K562 (cell line): ENCODE results near the gene ZDHHC16. TPM values are rescaled to one million over a fixed set of nuclear protein-coding genes. Genes with fewer than 3 reads are reported as not detected.

Experiments
- ATAC-seq: fragments of 200-7000 bp; cut with Tn5 transposase; 3 replicates; pipeline ENCODE4 v1.9.1; 2020; ENCODE audit warnings: moderate library complexity
- BruUV-seq: library from RNA; stranded (reverse); fragments of 400-500 nt; replicated peaks from 2 replicates; lab custom pipeline; 2021; lab: Mats Ljungman, UMichigan
- CTCF ChIA-PET: fragments of 300-600 bp; formaldehyde crosslinking; extraction: SDS; loops from one replicate; lab custom pipeline; 2021; ENCODE audit warnings: low intra/inter-chr PET ratio; lab: Yijun Ruan, JAX
- POLR2A ChIA-PET: fragments of 300-600, 350-650 bp; sonication (Branson Sonifier 250); formaldehyde crosslinking; extraction: SDS; loops from one replicate; lab custom pipeline; 2021; ENCODE audit warnings: antibody characterized with exemption, inconsistent platforms; lab: Yijun Ruan, JAX
- DNase-seq, 4 experiments: peaks; one replicate each; pipeline versions ENCODE4 v3.0.0 to v3.0.0-alpha.2; 2011 to 2018; ENCODE audit warnings: low spot score in 3 of 4, mixed read lengths in 3 of 4; ENCODE audit errors: extremely low read depth in 1 of 4
- FAIRE-seq: peaks from 2 replicates; lab custom pipeline; 2011; peaks lifted over from hg19 to GRCh38; lab: Jason Lieb, UNC
- H2AFZ ChIP-seq: 2 replicates; pipeline ENCODE4 v1.6.0; 2011; ENCODE audit warnings: low read depth, low read length, control low read depth, inconsistent platforms
- H3K27ac ChIP-seq: fragments of 200-600 bp; 3 replicates; pipeline ENCODE4 v1.8.0; 2011; ENCODE audit warnings: low read depth, mild to moderate bottlenecking, control low read depth, inconsistent platforms, low read length, moderate library complexity, mixed read lengths; ENCODE audit errors: extremely low read depth
- H3K27me3 ChIP-seq, 2 experiments: fragments of 300-600 bp in 1 of 2; 2 replicates in 1 of 2; 3 replicates in 1 of 2; pipeline versions ENCODE4 v1.6.0 to v1.8.0; 2011; ENCODE audit warnings: inconsistent platforms in 2 of 2, low read length in 2 of 2, mild to moderate bottlenecking in 1 of 2, mixed read lengths in 1 of 2, moderate library complexity in 1 of 2; ENCODE audit not compliant: control insufficient read depth in 2 of 2, insufficient read depth in 2 of 2
- H3K36me3 ChIP-seq: fragments of 300-600 bp; 3 replicates; pipeline ENCODE4 v1.8.0; 2011; ENCODE audit warnings: mild to moderate bottlenecking, low read length, inconsistent platforms; ENCODE audit not compliant: control insufficient read depth, insufficient read depth
- H3K4me1 ChIP-seq, 2 experiments: fragments of 200-600 bp in 1 of 2; replicated peaks in 1 of 2; 2 replicates in 1 of 2; 3 replicates in 1 of 2; pipeline versions ENCODE4 v1.5.1 to v1.8.0; 2011; ENCODE audit warnings: inconsistent platforms in 2 of 2, low read length in 2 of 2, mild to moderate bottlenecking in 1 of 2, mixed read lengths in 1 of 2, moderate library complexity in 1 of 2; ENCODE audit not compliant: control insufficient read depth in 2 of 2, insufficient read depth in 2 of 2
- H3K4me2 ChIP-seq: 2 replicates; pipeline ENCODE4 v1.6.1; 2011; ENCODE audit warnings: low read length, control low read depth, inconsistent platforms, mixed read lengths; ENCODE audit not compliant: insufficient read depth
- H3K4me3 ChIP-seq: fragments of 200-600 bp; sonication (generic), shearing (Covaris generic); 2 replicates; pipeline ENCODE4 v1.5.1; 2016; ENCODE audit warnings: control low read depth, inconsistent platforms
- H3K79me2 ChIP-seq: fragments of 200-600 bp; 3 replicates; pipeline ENCODE4 v1.8.0; 2011; ENCODE audit warnings: low read length, inconsistent platforms; ENCODE audit not compliant: control insufficient read depth, insufficient read depth
- H3K9ac ChIP-seq, 2 experiments: 2 replicates each; pipeline versions ENCODE4 v1.6.0 to v1.6.1; 2011; ENCODE audit warnings: low read depth in 2 of 2, low read length in 2 of 2, control low read depth in 1 of 2, inconsistent platforms in 1 of 2, mild to moderate bottlenecking in 1 of 2, mixed read lengths in 1 of 2; ENCODE audit not compliant: insufficient read depth in 1 of 2
- H3K9me1 ChIP-seq: one replicate; pipeline ENCODE4 v1.6.0; 2011; ENCODE audit warnings: inconsistent platforms, mild to moderate bottlenecking, low read length, moderate library complexity; ENCODE audit not compliant: control insufficient read depth, insufficient read depth
- H3K9me3 ChIP-seq: replicated peaks from 2 replicates; pipeline ENCODE4 v1.5.1; 2011; ENCODE audit warnings: low read depth, low read length, inconsistent platforms; ENCODE audit not compliant: control insufficient read depth, insufficient read depth
- H4K20me1 ChIP-seq: replicated peaks from 2 replicates; pipeline ENCODE4 v1.6.1; 2011; ENCODE audit warnings: low read length, inconsistent platforms, mixed read lengths; ENCODE audit not compliant: control insufficient read depth, insufficient read depth
- HDAC1 ChIP-seq, 2 experiments: fragments of 450-650 bp; IDR thresholded peaks; 2 replicates each; pipeline ENCODE4 v1.6.1; 2016 to 2017; ENCODE audit warnings: inconsistent platforms in 1 of 2, mild to moderate bottlenecking in 1 of 2, moderate library complexity in 1 of 2
- MBD1 ChIP-seq: fragments of 250-450 bp; sonication (Bioruptor Pico); IDR thresholded peaks from 2 replicates; pipeline ENCODE4 v1.8.0; 2022; ENCODE audit warnings: inconsistent platforms
- NBN ChIP-seq: fragments of 450-650 bp; IDR thresholded peaks from 2 replicates; pipeline ENCODE4 v1.6.1; 2016; ENCODE audit warnings: low read depth, mild to moderate bottlenecking
- NEUROD1 ChIP-seq: fragments of 150-350 bp; IDR thresholded peaks from 2 replicates; pipeline ENCODE4 v1.6.1; 2014; ENCODE audit warnings: borderline replicate concordance, low read length, low read depth; ENCODE audit not compliant: partially characterized antibody
- NFIC ChIP-seq: fragments of 450-650 bp; IDR thresholded peaks from 2 replicates; pipeline ENCODE4 v1.6.1; 2017; ENCODE audit warnings: mild to moderate bottlenecking, inconsistent platforms
- SUPT5H ChIP-seq: fragments of 450-650 bp; IDR thresholded peaks from 2 replicates; pipeline ENCODE4 v1.6.1; 2016
- ZMIZ1 ChIP-seq, 2 experiments: fragments of 150-350 bp in 1 of 2; IDR thresholded peaks; 2 replicates each; pipeline ENCODE4 v1.6.1; 2012 to 2016; ENCODE audit warnings: low read depth in 2 of 2, low read length in 2 of 2, mild to moderate bottlenecking in 1 of 2, moderate library complexity in 1 of 2
- ZNF24 ChIP-seq: fragments of 450-650 bp; IDR thresholded peaks from 2 replicates; pipeline ENCODE4 v1.6.1; 2016
- ZNF449 ChIP-seq: fragments of 250-450 bp; sonication (Bioruptor Pico); IDR thresholded peaks from 2 replicates; pipeline ENCODE4 v1.8.0; 2022; ENCODE audit warnings: moderate library complexity, mild to moderate bottlenecking, inconsistent platforms
- ZNF592 ChIP-seq: fragments of 450-650 bp; IDR thresholded peaks from 2 replicates; pipeline ENCODE4 v1.6.1; 2017; ENCODE audit warnings: antibody characterized with exemption, mild to moderate bottlenecking
- WGBS: fragments of 100-300 bp; shearing (Covaris generic); methylation state at CpG from one replicate; pipeline ENCODE4 v1.1.6; 2016; ENCODE audit warnings: low coverage, mixed read lengths; ENCODE audit not compliant: insufficient coverage; ENCODE audit errors: missing lambda C conversion rate; 5-methylcytosine and 5-hydroxymethylcytosine counted together
- in situ Hi-C: fragments of 300-500 bp; cut with MboI; formaldehyde crosslinking; loops from 4 replicates; pipeline ENCODE4 v1.15.0; 2018; ENCODE audit warnings: inconsistent platforms, mixed read lengths
- intact Hi-C: fragments of 100-400 bp; cut with micrococcal nuclease; formaldehyde crosslinking; loops from 2 replicates; pipeline ENCODE4 v1.14.2; 2022
- polyA plus RNA-seq, 8 experiments: library from polyadenylated mRNA; depleted of rRNA in 4 of 8; stranded (reverse) in 5 of 8; unstranded in 3 of 8; fragments of >200 nt; fragmentation: Nextera tagmentation in 2 of 8; fragmentation: Illumina TruSeq in 1 of 8; extraction: Ambion mirVana in 2 of 8; extraction: Trizol in 1 of 8; gene quantifications; 2 replicates each; pipeline versions ENCODE4 v1.2.1 to v1.2.3, GENCODE V29; 2011 to 2014; ENCODE audit warnings: inconsistent platforms in 1 of 8, missing spikeins in 1 of 8
- total RNA-seq, 7 experiments: library from RNA; depleted of rRNA in 6 of 7; stranded (reverse); fragments of >200 nt in 6 of 7; fragmentation: Illumina TruSeq in 2 of 7; extraction: Trizol in 2 of 7; gene quantifications; 2 replicates each; pipeline versions ENCODE4 v1.2.1 to v1.2.3, GENCODE V29; 2011 to 2021; ENCODE audit warnings: low replicate concordance in 1 of 7

Gene ZDHHC16
- total and polyA plus RNA-seq, 9 of the 15 experiments (the other 6 are each of a cell fraction or from before 2014, with no cell fraction given): 12.5 to 33.8 (median 21.3) TPM

- Histone ChIP-seq H3K4me2 (no peak overlapping the region), H4K20me1 (no peaks in the 10 kb centered on the region), H3K9me3 (no peaks in the 10 kb centered on the region), H3K27me3 (no peaks in the 10 kb centered on the region), H3K9me1 (no peaks in the 10 kb centered on the region), H2AFZ (no peak overlapping the region), H3K36me3 (peaks cover 68% of the 10 kb centered on the region; the same call in 2 of the 3 replicates), H3K4me3 (no peak overlapping the region), H3K4me1 (peaks cover 0 to 3% of the 10 kb centered on the region in 2 experiments; a peak in 3 of 5 replicates), H3K9ac (0 out of 4 replicates have a peak overlapping the region, but pooled peaks of 1 of the 2 experiments have one; percentile 29), H3K79me2 (no peaks in the 10 kb centered on the region; the same call in 2 of the 3 replicates), H3K27ac (no peak overlapping the region; the same call in 2 of the 3 replicates)
- intact Hi-C loops: no loop called here
- no TSS peak for BruUV-seq
- TF ChIP-seq ZMIZ1 (IDR thresholded peaks at IDR 0.05; ENCODE audit: low read depth in 2 of 2, low read length in 2 of 2) (no peak), ZNF24 (no peak), MBD1 (CRISPR knock-in tag) (no peak), ZNF592 (no peak), NBN (no peak), SUPT5H (0 out of 2 replicates have a peak, but pooled peaks have one; percentile 34), HDAC1 (IDR thresholded peaks at IDR 0.05) (no peak), NFIC (peak; percentile 87), NEUROD1 (no peak), ZNF449 (no peak)
- ATAC-seq (peak; percentile 28), DNase-seq (no peak), FAIRE-seq (no peak)
- ChIA-PET POLR2A (interaction anchor here (0.6 to 2.1 kb wide), 4 partner anchors 13 to 95 kb away, joined by 3 to 12 read pairs (median 3); no protein-coding TSS in a partner anchor), CTCF (no interaction called here)
- in situ Hi-C loops: no loop called here
- WGBS: 30% methylated on average over 2 of the region's 3 CpGs
Measured at GRCh38 chr10:97454330-97455036, 8.5 kb downstream of the ZDHHC16 start.
